Effector memory CD8-positive, alpha-beta T cell (primary cell): ENCODE results near the gene SMARCA2.
A peak's percentile ranks its signal among the peaks of the same experiment; 100 is the strongest.

Experiments used
- ATAC-seq: fragments of 150-1000 bp; cut with Tn5 transposase; replicated peaks from 2 replicates; pipeline ENCODE4 v1.10.0; 2021; ENCODE audit warnings: mild to moderate bottlenecking, moderate library complexity
- DNase-seq, 3 experiments: peaks; one replicate each; pipeline ENCODE4 v3.0.0; 2021
- H3K27ac Mint-ChIP-seq, 2 donors: one replicate each; pipeline ENCODE4 v1.8.0; 2022; ENCODE audit warnings: mild to moderate bottlenecking in 2 of 2, mixed read lengths in 2 of 2, moderate library complexity in 2 of 2
- H3K27me3 Mint-ChIP-seq, 2 donors: one replicate each; pipeline ENCODE4 v1.8.0; 2022; ENCODE audit warnings: mixed read lengths in 2 of 2
- H3K36me3 Mint-ChIP-seq: one replicate; pipeline ENCODE4 v1.8.0; 2022; ENCODE audit warnings: mild to moderate bottlenecking, moderate library complexity, mixed read lengths; ENCODE audit not compliant: insufficient read depth
- H3K4me1 Mint-ChIP-seq, 2 donors: one replicate each; pipeline ENCODE4 v1.8.0; 2022; ENCODE audit warnings: low read depth in 2 of 2, mixed read lengths in 2 of 2
- H3K4me3 Mint-ChIP-seq, 2 donors: one replicate each; pipeline ENCODE4 v1.8.0; 2022; ENCODE audit warnings: mild to moderate bottlenecking in 2 of 2, mixed read lengths in 2 of 2, moderate library complexity in 2 of 2
- H3K9me3 Mint-ChIP-seq, 2 donors: one replicate each; pipeline ENCODE4 v1.8.0; 2022; ENCODE audit warnings: mixed read lengths in 2 of 2

SMARCA2 gene

GRCh38 chr9:2170722-2171121, 155.6 kb downstream of the SMARCA2 start:
- Mint-ChIP-seq H3K9me3 (no peaks in the 10 kb centered on the region), H3K27ac (no peak overlapping the region), H3K4me1 (peaks cover 25 to 44% of the 10 kb centered on the region in 2 donors), H3K36me3 (peaks cover 48% of the 10 kb centered on the region), H3K4me3 (no peak overlapping the region), H3K27me3 (no peaks in the 10 kb centered on the region)
- DNase-seq, result no peak
- no peak for ATAC-seq

- Mint-ChIP-seq H3K4me3 (no peak overlapping the region), H3K27me3 (no peaks in the 10 kb centered on the region), H3K27ac (peak overlapping the region in 1 of 2 donors; percentile 3), H3K36me3 (peaks cover 35% of the 10 kb centered on the region), H3K9me3 (no peaks in the 10 kb centered on the region), H3K4me1 (peaks cover 21 to 25% of the 10 kb centered on the region in 2 donors)
- DNase-seq (no peak), ATAC-seq (no peak)
Measured at GRCh38 chr9:2173170-2173569, 158.0 kb downstream of the SMARCA2 start.

GRCh38 chr9:2173861-2174260, 158.7 kb downstream of the SMARCA2 start:
- no peak overlapping the region for H3K4me3 Mint-ChIP-seq
- peaks cover 24 to 28% of the 10 kb centered on the region in 2 donors for H3K4me1 Mint-ChIP-seq
- peak overlapping the region; percentile 38 for H3K27ac Mint-ChIP-seq
- H3K36me3 Mint-ChIP-seq, result peaks cover 30% of the 10 kb centered on the region
- H3K27me3 Mint-ChIP-seq, result no peaks in the 10 kb centered on the region
- no peak for ATAC-seq
- DNase-seq, result no peak
- no peaks in the 10 kb centered on the region for H3K9me3 Mint-ChIP-seq

GRCh38 chr9:2174306-2174705, 159.2 kb downstream of the SMARCA2 start:
- Mint-ChIP-seq H3K36me3 (peaks cover 26% of the 10 kb centered on the region), H3K4me3 (no peak overlapping the region), H3K27ac (peak overlapping the region; percentile 38), H3K4me1 (peaks cover 22 to 32% of the 10 kb centered on the region in 2 donors), H3K9me3 (no peaks in the 10 kb centered on the region), H3K27me3 (no peaks in the 10 kb centered on the region)
- ATAC-seq, result no peak
- no peak for DNase-seq

- Mint-ChIP-seq H3K27me3 (no peaks in the 10 kb centered on the region), H3K4me1 (peaks cover 23 to 32% of the 10 kb centered on the region in 2 donors), H3K36me3 (peaks cover 22% of the 10 kb centered on the region), H3K4me3 (no peak overlapping the region), H3K27ac (peak overlapping the region in 1 of 2 donors; percentile 38), H3K9me3 (no peaks in the 10 kb centered on the region)
- DNase-seq (no peak), ATAC-seq (no peak)
Measured at GRCh38 chr9:2174911-2175310, 159.8 kb downstream of the SMARCA2 start.

GRCh38 chr9:2177121-2177520, 162.0 kb downstream of the SMARCA2 start:
- no peak overlapping the region for H3K4me3 Mint-ChIP-seq
- H3K36me3 Mint-ChIP-seq, result peaks cover 23% of the 10 kb centered on the region
- DNase-seq (no peak), ATAC-seq (no peak)
- H3K9me3 Mint-ChIP-seq, result no peaks in the 10 kb centered on the region
- H3K27ac Mint-ChIP-seq, result peak overlapping the region in 1 of 2 donors; percentile 41
- H3K4me1 Mint-ChIP-seq, result peaks cover 22 to 28% of the 10 kb centered on the region in 2 donors
- H3K27me3 Mint-ChIP-seq, result no peaks in the 10 kb centered on the region

GRCh38 chr9:2178034-2178734, 163.0 kb downstream of the SMARCA2 start:
- no peak for ATAC-seq
- H3K36me3 Mint-ChIP-seq, result peaks cover 34% of the 10 kb centered on the region
- H3K27ac Mint-ChIP-seq, result peak overlapping the region; percentile 7 to 77
- H3K9me3 Mint-ChIP-seq, result no peaks in the 10 kb centered on the region
- DNase-seq, result no peak
- H3K4me3 Mint-ChIP-seq, result no peak overlapping the region
- H3K4me1 Mint-ChIP-seq, result peaks cover 16 to 22% of the 10 kb centered on the region in 2 donors
- no peaks in the 10 kb centered on the region for H3K27me3 Mint-ChIP-seq

- peaks cover 41% of the 10 kb centered on the region for H3K36me3 Mint-ChIP-seq
- no peaks in the 10 kb centered on the region for H3K27me3 Mint-ChIP-seq
- DNase-seq (no peak), ATAC-seq (no peak)
- H3K9me3 Mint-ChIP-seq, result no peaks in the 10 kb centered on the region
- no peak overlapping the region for H3K4me3 Mint-ChIP-seq
- peaks cover 11 to 15% of the 10 kb centered on the region in 2 donors for H3K4me1 Mint-ChIP-seq
- peak overlapping the region in 1 of 2 donors; percentile 77 for H3K27ac Mint-ChIP-seq
Measured at GRCh38 chr9:2179567-2179966, 164.4 kb downstream of the SMARCA2 start.

GRCh38 chr9:2180154-2180553, 165.0 kb downstream of the SMARCA2 start:
- no peak for ATAC-seq

GRCh38 chr9:2180704-2181103, 165.6 kb downstream of the SMARCA2 start:
- Mint-ChIP-seq H3K27ac (no peak overlapping the region), H3K4me1 (peaks cover 7% of the 10 kb centered on the region in 2 donors), H3K9me3 (no peaks in the 10 kb centered on the region), H3K36me3 (peaks cover 40% of the 10 kb centered on the region), H3K4me3 (no peak overlapping the region), H3K27me3 (no peaks in the 10 kb centered on the region)
- DNase-seq (no peak), ATAC-seq (no peak)

More at GRCh38 chr9:2180154-2180553, 165.0 kb downstream of the SMARCA2 start:
- H3K9me3 Mint-ChIP-seq, result no peaks in the 10 kb centered on the region
- no peak overlapping the region for H3K27ac Mint-ChIP-seq
- peaks cover 7 to 9% of the 10 kb centered on the region in 2 donors for H3K4me1 Mint-ChIP-seq
- no peaks in the 10 kb centered on the region for H3K27me3 Mint-ChIP-seq
- no peak overlapping the region for H3K4me3 Mint-ChIP-seq
- no peak for DNase-seq
- peaks cover 39% of the 10 kb centered on the region for H3K36me3 Mint-ChIP-seq

- DNase-seq, result no peak
- Mint-ChIP-seq H3K4me3 (no peak overlapping the region), H3K27ac (peak overlapping the region in 1 of 2 donors; percentile 31), H3K27me3 (no peaks in the 10 kb centered on the region), H3K4me1 (peaks cover 7% of the 10 kb centered on the region in 2 donors), H3K36me3 (peaks cover 51% of the 10 kb centered on the region), H3K9me3 (no peaks in the 10 kb centered on the region)
- no peak for ATAC-seq
Measured at GRCh38 chr9:2181792-2182191, 166.6 kb downstream of the SMARCA2 start.

GRCh38 chr9:2190939-2191608, 175.9 kb downstream of the SMARCA2 start:
- H3K27ac Mint-ChIP-seq, result peak overlapping the region; percentile 12 to 29
- ATAC-seq (no peak), DNase-seq (no peak)
- H3K27me3 Mint-ChIP-seq, result no peaks in the 10 kb centered on the region
- H3K36me3 Mint-ChIP-seq, result peaks cover 71% of the 10 kb centered on the region
- H3K9me3 Mint-ChIP-seq, result no peaks in the 10 kb centered on the region
- peaks cover 0 to 7% of the 10 kb centered on the region in 2 donors for H3K4me1 Mint-ChIP-seq
- no peak overlapping the region for H3K4me3 Mint-ChIP-seq

- ATAC-seq, result no peak
- DNase-seq, result no peak
- Mint-ChIP-seq H3K27ac (peak overlapping the region in 1 of 2 donors; percentile 12), H3K27me3 (no peaks in the 10 kb centered on the region), H3K4me1 (peaks cover 0 to 7% of the 10 kb centered on the region in 2 donors), H3K9me3 (no peaks in the 10 kb centered on the region), H3K36me3 (peaks cover 66% of the 10 kb centered on the region), H3K4me3 (no peak overlapping the region)
Measured at GRCh38 chr9:2191609-2191972, 176.4 kb downstream of the SMARCA2 start.
